ENCODE results near the gene SLC38A3. TPM values are rescaled to one million over a fixed set of nuclear protein-coding genes. Genes with fewer than 3 reads are reported as not detected.
A peak's percentile ranks its signal among the peaks of the same experiment; 100 is the strongest.

The SLC38A3 gene
- total and polyA plus RNA-seq, 2 experiments from 2014 or later: 0.36 TPM; not detected in 1

DNA sequence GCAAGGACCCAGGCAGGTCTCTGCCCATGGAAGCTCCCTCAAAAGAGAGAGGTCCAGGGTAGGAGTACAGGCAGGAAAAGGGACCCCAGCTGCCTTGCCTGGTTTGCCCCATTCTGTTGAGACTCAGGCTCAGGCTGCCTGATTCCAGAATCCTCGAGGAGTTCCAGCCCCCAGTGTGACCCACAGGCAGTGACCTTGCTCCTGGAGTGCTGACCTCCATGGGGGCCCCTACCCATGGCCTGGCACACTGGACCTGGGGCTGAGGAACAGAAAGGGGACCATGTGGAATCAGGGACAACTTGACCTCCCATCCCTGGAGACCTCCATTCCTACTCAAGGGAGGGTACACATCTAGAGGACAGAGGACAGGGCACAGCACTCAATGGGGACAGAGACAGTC is 60.5 kb downstream of the SLC38A3 start:
- Histone ChIP-seq H3F3A (ENCODE audit: insufficient read depth) (peaks cover 13% of the 10 kb centered on the region; the same call in 1 of the 2 replicates), H3K4me1 (ENCODE audit: insufficient read depth) (peaks cover 42% of the 10 kb centered on the region), H3K4me3 (no peak overlapping the region), H3K79me2 (ENCODE audit: insufficient read depth) (no peaks in the 10 kb centered on the region), H3K9me2 (ENCODE audit: insufficient read depth) (no peaks in the 10 kb centered on the region), H2AFZ (no peak overlapping the region), H3K27me3 (replicated peaks; ENCODE audit: insufficient read depth) (no peaks in the 10 kb centered on the region), H3K4me2 (ENCODE audit: unreplicated experiment) (no peak overlapping the region), H3K36me3 (ENCODE audit: low read depth) (no peaks in the 10 kb centered on the region), H3K9ac (no peak overlapping the region), H3K9me3 (ENCODE audit: low read depth) (no peaks in the 10 kb centered on the region), H4K20me1 (ENCODE audit: insufficient read depth) (no peaks in the 10 kb centered on the region), H3K27ac (0 out of 2 replicates have a peak overlapping the region, but pooled peaks have one; percentile 48)
- no peak for TF ChIP-seq EZH2 (IDR thresholded peaks at IDR 0.05; ENCODE audit: insufficient read depth, poor library complexity, severe bottlenecking)
- no peak for TF ChIP-seq EZH2phosphoT487 (IDR thresholded peaks at IDR 0.05; ENCODE audit: insufficient read depth, low read depth)
- DNase-seq: no peak
- WGBS, 2 experiments (ENCODE audit: low coverage in 1 of 2, low lambda C conversion rate in 2 of 2, missing lambda C conversion rate in 2 of 2): 0 to 6% methylated on average over 1 of the region's 1 CpG
- in situ Hi-C loops (cut with MboI): no loop called here

DNA sequence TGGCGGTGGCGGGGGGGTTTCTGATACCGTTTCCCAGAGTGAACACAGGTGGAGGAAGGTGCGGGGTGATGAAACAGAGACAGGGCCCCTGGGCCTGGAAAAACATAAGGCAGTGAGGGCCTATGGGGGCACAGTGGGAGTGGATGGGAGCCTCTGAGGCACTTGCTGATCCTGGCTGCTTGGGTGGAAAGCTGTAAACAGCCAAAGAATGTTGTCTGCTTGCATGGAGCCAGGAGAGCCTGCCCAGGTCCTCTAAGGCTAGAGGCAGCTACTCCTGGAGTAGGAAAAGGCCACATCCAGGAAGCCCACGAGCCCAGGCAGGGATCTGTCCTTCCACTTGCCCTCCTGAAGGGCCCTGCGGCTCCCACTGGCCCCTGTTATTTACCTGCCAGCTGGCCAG is 60.9 kb downstream of the SLC38A3 start:
- H3K36me3 ChIP-seq (ENCODE audit: low read depth): no peaks in the 10 kb centered on the region
- H3K4me2 ChIP-seq (ENCODE audit: unreplicated experiment): no peak overlapping the region
- WGBS, 2 experiments (ENCODE audit: low coverage in 1 of 2, low lambda C conversion rate in 2 of 2, missing lambda C conversion rate in 2 of 2): 54 to 56% methylated on average over 6 of the region's 6 CpGs
- no peaks in the 10 kb centered on the region for H3K27me3 ChIP-seq (replicated peaks; ENCODE audit: insufficient read depth)
- TF ChIP-seq EZH2phosphoT487 (IDR thresholded peaks at IDR 0.05; ENCODE audit: insufficient read depth, low read depth): no peak
- TF ChIP-seq EZH2 (IDR thresholded peaks at IDR 0.05; ENCODE audit: insufficient read depth, poor library complexity, severe bottlenecking): no peak
- H3F3A ChIP-seq (ENCODE audit: insufficient read depth): peaks cover 13% of the 10 kb centered on the region; the same call in 1 of the 2 replicates
- peaks cover 43% of the 10 kb centered on the region for H3K4me1 ChIP-seq (ENCODE audit: insufficient read depth)
- no peaks in the 10 kb centered on the region for H3K9me2 ChIP-seq (ENCODE audit: insufficient read depth)
- in situ Hi-C loops (cut with MboI): no loop called here
- H2AFZ ChIP-seq: no peak overlapping the region
- H3K79me2 ChIP-seq (ENCODE audit: insufficient read depth): no peaks in the 10 kb centered on the region
- no peak for DNase-seq
- no peak overlapping the region for H3K9ac ChIP-seq
- no peak overlapping the region for H3K27ac ChIP-seq
- H3K9me3 ChIP-seq (ENCODE audit: low read depth): no peaks in the 10 kb centered on the region
- no peak overlapping the region for H3K4me3 ChIP-seq
- H4K20me1 ChIP-seq (ENCODE audit: insufficient read depth): no peaks in the 10 kb centered on the region

DNA sequence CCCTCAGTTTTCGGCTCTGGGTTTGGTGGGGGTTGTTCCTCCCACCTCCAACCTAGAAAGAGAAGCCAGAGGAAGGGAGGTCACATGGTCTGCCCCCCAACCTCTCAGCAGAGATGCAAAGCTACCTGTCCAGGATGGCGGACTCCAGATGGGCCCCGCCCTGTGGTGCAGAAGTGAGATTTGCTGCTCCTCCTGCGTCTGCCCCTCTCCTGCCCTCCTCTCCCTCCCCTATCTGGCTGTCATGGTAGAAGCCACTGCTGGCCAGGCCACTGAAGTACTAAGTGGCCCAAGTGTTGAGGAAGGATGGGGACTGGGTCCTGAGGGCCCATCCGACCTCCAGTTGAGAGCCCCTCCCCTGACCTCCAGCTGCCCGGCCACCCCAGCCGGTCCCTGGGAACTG is 61.8 kb downstream of the SLC38A3 start:
- H3K27me3 ChIP-seq (replicated peaks; ENCODE audit: insufficient read depth): no peaks in the 10 kb centered on the region
- H3K79me2 ChIP-seq (ENCODE audit: insufficient read depth): no peaks in the 10 kb centered on the region
- H4K20me1 ChIP-seq (ENCODE audit: insufficient read depth): no peaks in the 10 kb centered on the region
- DNase-seq: no peak
- peak overlapping the region; percentile 71 for H3K9ac ChIP-seq
- H3K27ac ChIP-seq: no peak overlapping the region
- in situ Hi-C loops (cut with MboI): no loop called here
- H3K36me3 ChIP-seq (ENCODE audit: low read depth): no peaks in the 10 kb centered on the region
- peak overlapping the region; percentile 65 for H3K4me3 ChIP-seq
- no peaks in the 10 kb centered on the region for H3K9me2 ChIP-seq (ENCODE audit: insufficient read depth)
- TF ChIP-seq EZH2 (IDR thresholded peaks at IDR 0.05; ENCODE audit: insufficient read depth, poor library complexity, severe bottlenecking) (no peak), EZH2phosphoT487 (IDR thresholded peaks at IDR 0.05; ENCODE audit: insufficient read depth, low read depth) (no peak)
- peaks cover 43% of the 10 kb centered on the region for H3K4me1 ChIP-seq (ENCODE audit: insufficient read depth)
- H2AFZ ChIP-seq: no peak overlapping the region; the same call in 1 of the 2 replicates
- H3F3A ChIP-seq (ENCODE audit: insufficient read depth): peaks cover 13% of the 10 kb centered on the region; the same call in 1 of the 2 replicates
- WGBS, 2 experiments (ENCODE audit: low coverage in 1 of 2, low lambda C conversion rate in 2 of 2, missing lambda C conversion rate in 2 of 2): 54 to 57% methylated on average over 7 of the region's 7 CpGs
- no peaks in the 10 kb centered on the region for H3K9me3 ChIP-seq (ENCODE audit: low read depth)
- H3K4me2 ChIP-seq (ENCODE audit: unreplicated experiment): peak overlapping the region; percentile 63

DNA sequence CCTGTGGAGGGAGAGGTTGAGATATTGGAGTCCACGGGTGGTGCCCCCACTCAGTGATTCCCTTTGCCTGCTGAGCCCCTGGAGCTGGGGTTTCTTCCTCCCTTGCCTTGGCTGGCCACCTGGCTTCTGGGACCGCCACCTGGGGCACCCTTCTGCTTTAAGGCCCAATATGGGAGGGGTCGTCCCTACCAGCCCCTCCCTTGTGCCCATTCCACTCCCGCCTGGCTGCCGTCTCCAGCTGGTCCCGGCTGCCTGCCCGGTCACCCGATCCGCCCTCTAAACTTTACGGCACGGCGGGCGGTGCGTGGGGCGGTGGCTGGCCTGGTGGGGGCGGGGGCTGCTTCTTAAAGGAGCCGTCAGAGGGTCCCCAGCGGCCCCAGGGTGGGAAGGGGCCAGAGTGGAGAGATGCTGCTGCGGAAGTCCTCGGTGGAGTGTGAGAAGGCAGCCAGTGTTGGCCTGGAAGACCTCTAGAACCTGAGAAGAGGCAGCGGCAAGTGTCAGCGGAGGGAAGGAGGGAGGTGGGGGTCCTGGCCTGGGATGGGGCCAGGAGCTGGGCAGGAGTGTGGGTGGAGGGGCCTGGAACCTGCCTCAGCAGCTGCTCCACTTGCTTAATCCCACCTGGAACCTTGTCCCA is 62.3 kb downstream of the SLC38A3 start:
- Histone ChIP-seq H3K79me2 (ENCODE audit: insufficient read depth) (no peaks in the 10 kb centered on the region), H3F3A (ENCODE audit: insufficient read depth) (peaks cover 13% of the 10 kb centered on the region; the same call in 1 of the 2 replicates), H3K4me2 (ENCODE audit: unreplicated experiment) (peak overlapping the region; percentile 63), H3K9ac (peak overlapping the region; percentile 71), H3K4me1 (ENCODE audit: insufficient read depth) (peaks cover 43% of the 10 kb centered on the region), H3K9me3 (ENCODE audit: low read depth) (no peaks in the 10 kb centered on the region), H2AFZ (peak overlapping the region; percentile 67), H3K36me3 (ENCODE audit: low read depth) (no peaks in the 10 kb centered on the region), H3K27me3 (replicated peaks; ENCODE audit: insufficient read depth) (no peaks in the 10 kb centered on the region), H3K9me2 (ENCODE audit: insufficient read depth) (no peaks in the 10 kb centered on the region), H3K4me3 (peak overlapping the region; percentile 65), H4K20me1 (ENCODE audit: insufficient read depth) (no peaks in the 10 kb centered on the region), H3K27ac (no peak overlapping the region)
- WGBS, 2 experiments (ENCODE audit: low coverage in 1 of 2, low lambda C conversion rate in 2 of 2, missing lambda C conversion rate in 2 of 2): 8 to 9% methylated on average over 17 to 22 of the region's 22 CpGs
- in situ Hi-C loops (cut with MboI): no loop called here
- DNase-seq: peak; percentile 60
- TF ChIP-seq EZH2phosphoT487 (IDR thresholded peaks at IDR 0.05; ENCODE audit: insufficient read depth, low read depth): no peak
- TF ChIP-seq EZH2 (IDR thresholded peaks at IDR 0.05; ENCODE audit: insufficient read depth, poor library complexity, severe bottlenecking): no peak

Data from GM23248 (cell line).